Brain microvascular endothelial cell (primary cell): ENCODE data around the gene CS.
"Not testable (repeated sequence)": the region's sequence is repeated elsewhere in the genome, so short reads cannot be mapped to it uniquely, and the experiment has no call there.

ENCODE experiments used
- DNase-seq: peaks from one replicate; pipeline ENCODE4 v3.0.0-alpha.2; 2020
- H3K27ac ChIP-seq: fragments of 250-450 bp; sonication (Bioruptor Pico); 2 replicates; pipeline ENCODE4 v1.5.1; 2020; ENCODE audit warnings: mild to moderate bottlenecking, moderate library complexity
- H3K27me3 ChIP-seq: fragments of 250-450 bp; sonication (Bioruptor Pico); replicated peaks from 2 replicates; pipeline ENCODE4 v1.5.1; 2020; ENCODE audit warnings: mild to moderate bottlenecking
- H3K36me3 ChIP-seq: fragments of 250-450 bp; sonication (Bioruptor Pico); replicated peaks from 2 replicates; pipeline ENCODE4 v1.5.1; 2020; ENCODE audit warnings: mild to moderate bottlenecking
- H3K4me3 ChIP-seq: 2 replicates; pipeline ENCODE4 v1.5.1; 2011; ENCODE audit warnings: low read depth, mild to moderate bottlenecking, control low read depth, low read length, moderate library complexity
- CTCF ChIP-seq: IDR thresholded peaks from 2 replicates; pipeline ENCODE4 v1.5.1; 2011; ENCODE audit warnings: low read depth, mild to moderate bottlenecking, moderate library complexity, low read length, control low read depth, inconsistent platforms; ENCODE audit errors: missing control alignments
- in situ Hi-C: cut with HindIII; loops from 2 replicates; pipeline ENCODE4 v1.10.0; 2017; ENCODE audit warnings: low sequenced_read_pairs, low pct_ligation_motif_present

CS gene

GRCh38 chr12:56299853-56300643 lies at the start of gene CS:
TSS of gene CS (minus strand) at chr12:56300330. CDS start at chr12:56300201, 129 bp downstream.
- Histone ChIP-seq H3K27me3 (no peaks in the 10 kb centered on the region), H3K27ac (peak within 1 kb of the TSS; percentile 80), H3K4me3 (peak within 1 kb of the TSS; percentile 93), H3K36me3 (peaks cover 12% of the 10 kb centered on the region)
- DNase-seq: peak; percentile 97
- no peak for TF ChIP-seq CTCF
- in situ Hi-C loops: no loop called here

- Histone ChIP-seq H3K36me3 (peaks cover 84% of the 10 kb centered on the region), H3K4me3 (no peak overlapping the region), H3K27ac (no peak overlapping the region), H3K27me3 (no peaks in the 10 kb centered on the region)
- DNase-seq: no peak
- in situ Hi-C loops: no loop called here
- no peak for TF ChIP-seq CTCF
These were observed 48.6 kb upstream of the CS start for GRCh38 chr12:56348776-56349175.

GRCh38 chr12:56347255-56347654 lies 47.1 kb upstream of the CS start:
- H3K36me3 ChIP-seq: peaks cover 82% of the 10 kb centered on the region

GRCh38 chr12:56346675-56347074 lies 46.5 kb upstream of the CS start:
- TF ChIP-seq CTCF: no peak
- Histone ChIP-seq H3K27me3 (no peaks in the 10 kb centered on the region), H3K4me3 (no peak overlapping the region), H3K36me3 (peaks cover 84% of the 10 kb centered on the region), H3K27ac (no peak overlapping the region)
- in situ Hi-C loops: no loop called here
- no peak for DNase-seq

More at GRCh38 chr12:56347255-56347654, 47.1 kb upstream of the CS start:
- H3K27ac ChIP-seq, DNase-seq, in situ Hi-C loops, H3K4me3 ChIP-seq, H3K27me3 ChIP-seq: not testable (repeated sequence)

GRCh38 chr12:56342290-56342689 lies 42.2 kb upstream of the CS start:
- DNase-seq, H3K27ac ChIP-seq, in situ Hi-C loops, H3K4me3 ChIP-seq, H3K27me3 ChIP-seq: not testable (repeated sequence)
- peaks cover 44% of the 10 kb centered on the region for H3K36me3 ChIP-seq

- no peak for TF ChIP-seq CTCF
- DNase-seq: no peak
- Histone ChIP-seq H3K27ac (no peak overlapping the region), H3K4me3 (no peak overlapping the region), H3K36me3 (peaks cover 37% of the 10 kb centered on the region), H3K27me3 (no peaks in the 10 kb centered on the region)
- in situ Hi-C loops: no loop called here
These were observed 41.5 kb upstream of the CS start for GRCh38 chr12:56341616-56342015.

- Histone ChIP-seq H3K4me3 (no peak overlapping the region), H3K36me3 (peaks cover 20% of the 10 kb centered on the region), H3K27me3 (no peaks in the 10 kb centered on the region), H3K27ac (no peak overlapping the region)
- TF ChIP-seq CTCF: no peak
- in situ Hi-C loops: no loop called here
- no peak for DNase-seq
These were observed 39.0 kb upstream of the CS start for GRCh38 chr12:56339158-56339422.
